ENCODE measurements around the gene HRH2.

HRH2 gene

GRCh38 chr5:175696855-175697198 is 39.0 kb downstream of the HRH2 start:
- no peak for DNase-seq (ENCODE audit: extremely low read depth, insufficient read length)
- H3K36me3 ChIP-seq (ENCODE audit: control insufficient read depth, insufficient read depth, low read length): no peaks in the 10 kb centered on the region
- H3K27me3 ChIP-seq (replicated peaks; ENCODE audit: control insufficient read depth, insufficient read depth, low read length): no peaks in the 10 kb centered on the region
- no peak overlapping the region for H3K4me3 ChIP-seq (replicated peaks; ENCODE audit: low read depth, low read length)
- TF ChIP-seq CTCF (IDR thresholded peaks at IDR 0.05; ENCODE audit: insufficient read depth, low read length, poor library complexity, severe bottlenecking): no peak

GRCh38 chr5:175697846-175698245 is 40.0 kb downstream of the HRH2 start:
- no peak for DNase-seq (ENCODE audit: extremely low read depth, insufficient read length)
- H3K4me3 ChIP-seq (replicated peaks; ENCODE audit: low read depth, low read length): no peak overlapping the region
- no peaks in the 10 kb centered on the region for H3K27me3 ChIP-seq (replicated peaks; ENCODE audit: control insufficient read depth, insufficient read depth, low read length)
- no peak for TF ChIP-seq CTCF (IDR thresholded peaks at IDR 0.05; ENCODE audit: insufficient read depth, low read length, poor library complexity, severe bottlenecking)
- H3K36me3 ChIP-seq (ENCODE audit: control insufficient read depth, insufficient read depth, low read length): no peaks in the 10 kb centered on the region

- TF ChIP-seq CTCF (IDR thresholded peaks at IDR 0.05; ENCODE audit: insufficient read depth, low read length, poor library complexity, severe bottlenecking): no peak
- H3K4me3 ChIP-seq (replicated peaks; ENCODE audit: low read depth, low read length): no peak overlapping the region
- H3K27me3 ChIP-seq (replicated peaks; ENCODE audit: control insufficient read depth, insufficient read depth, low read length): no peaks in the 10 kb centered on the region
- DNase-seq (ENCODE audit: extremely low read depth, insufficient read length): no peak
- no peaks in the 10 kb centered on the region for H3K36me3 ChIP-seq (ENCODE audit: control insufficient read depth, insufficient read depth, low read length)
Observed at GRCh38 chr5:175698401-175699115, 40.7 kb downstream of the HRH2 start.

- Histone ChIP-seq H3K36me3 (ENCODE audit: control insufficient read depth, insufficient read depth, low read length) (no peaks in the 10 kb centered on the region), H3K27me3 (replicated peaks; ENCODE audit: control insufficient read depth, insufficient read depth, low read length) (no peaks in the 10 kb centered on the region), H3K4me3 (replicated peaks; ENCODE audit: low read depth, low read length) (no peak overlapping the region)
- no peak for DNase-seq (ENCODE audit: extremely low read depth, insufficient read length)
- TF ChIP-seq CTCF (IDR thresholded peaks at IDR 0.05; ENCODE audit: insufficient read depth, low read length, poor library complexity, severe bottlenecking): peak; percentile 51
Observed at GRCh38 chr5:175700991-175701390, 43.1 kb downstream of the HRH2 start.

- no peak for TF ChIP-seq CTCF (IDR thresholded peaks at IDR 0.05; ENCODE audit: insufficient read depth, low read length, poor library complexity, severe bottlenecking)
- Histone ChIP-seq H3K4me3 (replicated peaks; ENCODE audit: low read depth, low read length) (no peak overlapping the region), H3K36me3 (ENCODE audit: control insufficient read depth, insufficient read depth, low read length) (no peaks in the 10 kb centered on the region), H3K27me3 (replicated peaks; ENCODE audit: control insufficient read depth, insufficient read depth, low read length) (no peaks in the 10 kb centered on the region; the same call in 1 of the 2 replicates)
- no peak for DNase-seq (ENCODE audit: extremely low read depth, insufficient read length)
Observed at GRCh38 chr5:175701797-175702196, 43.9 kb downstream of the HRH2 start.

GRCh38 chr5:175706499-175706898 is 48.6 kb downstream of the HRH2 start:
- Histone ChIP-seq H3K36me3 (ENCODE audit: control insufficient read depth, insufficient read depth, low read length) (no peaks in the 10 kb centered on the region), H3K27me3 (replicated peaks; ENCODE audit: control insufficient read depth, insufficient read depth, low read length) (peaks cover 2% of the 10 kb centered on the region; the same call in 1 of the 2 replicates), H3K4me3 (replicated peaks; ENCODE audit: low read depth, low read length) (no peak overlapping the region)
- no peak for DNase-seq (ENCODE audit: extremely low read depth, insufficient read length)
- no peak for TF ChIP-seq CTCF (IDR thresholded peaks at IDR 0.05; ENCODE audit: insufficient read depth, low read length, poor library complexity, severe bottlenecking)

All from GM06990 (cell line).